Measurements from ENCODE around the gene ABCA9. TPM values are rescaled to one million over a fixed set of nuclear protein-coding genes. Genes with fewer than 3 reads are reported as not detected.
A peak's percentile ranks its signal among the peaks of the same experiment; 100 is the strongest.

Gene ABCA9
- total and polyA plus RNA-seq, 2 experiments from 2014 or later = not detected

GRCh38 chr17:69043098-69043734 lies 17.5 kb downstream of the ABCA9 start:
- H3K27me3 Mint-ChIP-seq (ENCODE audit: insufficient read depth, low read depth, poor library complexity) = peaks cover 2% of the 10 kb centered on the region
- no peaks in the 10 kb centered on the region for H3F3A ChIP-seq (replicated peaks; ENCODE audit: low read depth)
- no peak for TF ChIP-seq STAT1 (IDR thresholded peaks at IDR 0.05; ENCODE audit: unreplicated experiment)
- no peak for TF ChIP-seq CREB1 (CRISPR knock-in tag; IDR thresholded peaks at IDR 0.05; ENCODE audit: low read depth)
- no peak for TF ChIP-seq REST (IDR thresholded peaks at IDR 0.05; ENCODE audit: unreplicated experiment)
- TF ChIP-seq JUNB (IDR thresholded peaks at IDR 0.05; ENCODE audit: unreplicated experiment) = no peak
- no peaks in the 10 kb centered on the region for H3K9me3 Mint-ChIP-seq
- no peaks in the 10 kb centered on the region for H3K79me2 ChIP-seq (replicated peaks; ENCODE audit: insufficient read depth)
- no peaks in the 10 kb centered on the region for H3K4me1 Mint-ChIP-seq
- H3K9me2 ChIP-seq (ENCODE audit: insufficient read depth) = no peaks in the 10 kb centered on the region
- no peaks in the 10 kb centered on the region for H3K27me3 ChIP-seq (ENCODE audit: insufficient read depth)
- no peaks in the 10 kb centered on the region for H3K4me1 ChIP-seq (ENCODE audit: insufficient read depth)
- H3K4me2 ChIP-seq = no peak overlapping the region
- DNase-seq (ENCODE audit: low spot score) = no peak
- H3K36me3 Mint-ChIP-seq (ENCODE audit: low read depth) = no peaks in the 10 kb centered on the region
- H3K27ac ChIP-seq (ENCODE audit: low read depth) = no peak overlapping the region
- no peak overlapping the region for H3K27ac Mint-ChIP-seq
- no peak for ATAC-seq
- no peak overlapping the region for H3K4me3 ChIP-seq
- H2AFZ ChIP-seq = no peak overlapping the region
- H3K4me3 Mint-ChIP-seq = no peak overlapping the region
- H4K20me1 ChIP-seq (replicated peaks; ENCODE audit: insufficient read depth) = no peaks in the 10 kb centered on the region
- no peaks in the 10 kb centered on the region for H3K36me3 ChIP-seq (ENCODE audit: insufficient read depth)

DNA sequence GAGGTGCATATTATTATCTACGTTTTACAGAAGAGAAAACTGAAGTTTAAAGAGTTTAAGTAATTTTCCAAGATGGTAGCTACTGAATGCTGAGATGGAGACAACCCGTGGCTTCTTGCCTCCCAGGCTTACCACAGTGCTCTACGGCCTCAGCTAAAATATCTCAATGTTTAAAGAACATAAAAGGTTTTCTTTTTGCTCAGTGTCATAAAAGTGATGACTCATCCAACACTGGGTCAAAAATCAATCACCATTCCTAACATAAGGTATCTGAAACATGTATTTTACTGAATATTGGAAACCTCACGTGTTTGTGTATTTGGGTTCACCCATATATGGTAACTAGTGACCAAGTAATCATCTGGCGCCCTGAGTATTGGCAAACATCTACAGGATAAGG lies 18.4 kb downstream of the ABCA9 start:
- H2AFZ ChIP-seq = no peak overlapping the region
- H3K9me2 ChIP-seq (ENCODE audit: insufficient read depth) = no peaks in the 10 kb centered on the region
- H3K4me3 Mint-ChIP-seq = no peak overlapping the region
- H3K4me1 Mint-ChIP-seq = no peaks in the 10 kb centered on the region
- H3K4me1 ChIP-seq (ENCODE audit: insufficient read depth) = no peaks in the 10 kb centered on the region
- ATAC-seq (no peak), DNase-seq (ENCODE audit: low spot score) (no peak)
- H3K36me3 ChIP-seq (ENCODE audit: insufficient read depth) = no peaks in the 10 kb centered on the region
- TF ChIP-seq ZNF114 (CRISPR knock-in tag; IDR thresholded peaks at IDR 0.05) = no peak
- peaks cover under 1% of the 10 kb centered on the region; the same call in 1 of the 3 replicates for H3K9me3 Mint-ChIP-seq
- H4K20me1 ChIP-seq (replicated peaks; ENCODE audit: insufficient read depth) = no peaks in the 10 kb centered on the region
- H3K79me2 ChIP-seq (replicated peaks; ENCODE audit: insufficient read depth) = no peaks in the 10 kb centered on the region
- no peak overlapping the region for H3K4me3 ChIP-seq
- no peaks in the 10 kb centered on the region for H3K27me3 ChIP-seq (ENCODE audit: insufficient read depth)
- no peak overlapping the region for H3K4me2 ChIP-seq
- no peaks in the 10 kb centered on the region for H3F3A ChIP-seq (replicated peaks; ENCODE audit: low read depth)
- H3K36me3 Mint-ChIP-seq (ENCODE audit: low read depth) = no peaks in the 10 kb centered on the region
- peaks cover under 1% of the 10 kb centered on the region for H3K27me3 Mint-ChIP-seq (ENCODE audit: insufficient read depth, low read depth, poor library complexity)
- H3K27ac Mint-ChIP-seq = no peak overlapping the region
- H3K27ac ChIP-seq (ENCODE audit: low read depth) = no peak overlapping the region

GRCh38 chr17:69031839-69032238 lies 28.9 kb downstream of the ABCA9 start:
- Histone ChIP-seq H3K27me3 (ENCODE audit: insufficient read depth) (no peaks in the 10 kb centered on the region), H3K4me3 (no peak overlapping the region), H3K36me3 (ENCODE audit: insufficient read depth) (no peaks in the 10 kb centered on the region), H4K20me1 (replicated peaks; ENCODE audit: insufficient read depth) (no peaks in the 10 kb centered on the region), H3K79me2 (replicated peaks; ENCODE audit: insufficient read depth) (no peaks in the 10 kb centered on the region), H3K4me2 (no peak overlapping the region), H3K4me1 (ENCODE audit: insufficient read depth) (no peaks in the 10 kb centered on the region), H3K27ac (ENCODE audit: low read depth) (no peak overlapping the region), H2AFZ (peak overlapping the region; percentile 49; the same call in 1 of the 2 replicates), H3K9me2 (ENCODE audit: insufficient read depth) (peaks cover 3% of the 10 kb centered on the region; the same call in 1 of the 2 replicates), H3F3A (replicated peaks; ENCODE audit: low read depth) (no peaks in the 10 kb centered on the region)
- H3K27ac Mint-ChIP-seq = no peak overlapping the region
- no peaks in the 10 kb centered on the region for H3K27me3 Mint-ChIP-seq (ENCODE audit: insufficient read depth, low read depth, poor library complexity)
- no peak overlapping the region for H3K4me3 Mint-ChIP-seq
- DNase-seq (ENCODE audit: low spot score) (no peak), ATAC-seq (no peak)
- H3K9me3 Mint-ChIP-seq = no peaks in the 10 kb centered on the region; the same call in 1 of the 3 replicates
- H3K36me3 Mint-ChIP-seq (ENCODE audit: low read depth) = no peaks in the 10 kb centered on the region
- H3K4me1 Mint-ChIP-seq = no peaks in the 10 kb centered on the region
- TF ChIP-seq JUNB (IDR thresholded peaks at IDR 0.05; ENCODE audit: unreplicated experiment) = no peak
- TF ChIP-seq ZNF114 (CRISPR knock-in tag; IDR thresholded peaks at IDR 0.05) = no peak
- TF ChIP-seq ZNF331 (CRISPR knock-in tag; IDR thresholded peaks at IDR 0.05; ENCODE audit: low read depth) = no peak
- TF ChIP-seq, protein P1, sequence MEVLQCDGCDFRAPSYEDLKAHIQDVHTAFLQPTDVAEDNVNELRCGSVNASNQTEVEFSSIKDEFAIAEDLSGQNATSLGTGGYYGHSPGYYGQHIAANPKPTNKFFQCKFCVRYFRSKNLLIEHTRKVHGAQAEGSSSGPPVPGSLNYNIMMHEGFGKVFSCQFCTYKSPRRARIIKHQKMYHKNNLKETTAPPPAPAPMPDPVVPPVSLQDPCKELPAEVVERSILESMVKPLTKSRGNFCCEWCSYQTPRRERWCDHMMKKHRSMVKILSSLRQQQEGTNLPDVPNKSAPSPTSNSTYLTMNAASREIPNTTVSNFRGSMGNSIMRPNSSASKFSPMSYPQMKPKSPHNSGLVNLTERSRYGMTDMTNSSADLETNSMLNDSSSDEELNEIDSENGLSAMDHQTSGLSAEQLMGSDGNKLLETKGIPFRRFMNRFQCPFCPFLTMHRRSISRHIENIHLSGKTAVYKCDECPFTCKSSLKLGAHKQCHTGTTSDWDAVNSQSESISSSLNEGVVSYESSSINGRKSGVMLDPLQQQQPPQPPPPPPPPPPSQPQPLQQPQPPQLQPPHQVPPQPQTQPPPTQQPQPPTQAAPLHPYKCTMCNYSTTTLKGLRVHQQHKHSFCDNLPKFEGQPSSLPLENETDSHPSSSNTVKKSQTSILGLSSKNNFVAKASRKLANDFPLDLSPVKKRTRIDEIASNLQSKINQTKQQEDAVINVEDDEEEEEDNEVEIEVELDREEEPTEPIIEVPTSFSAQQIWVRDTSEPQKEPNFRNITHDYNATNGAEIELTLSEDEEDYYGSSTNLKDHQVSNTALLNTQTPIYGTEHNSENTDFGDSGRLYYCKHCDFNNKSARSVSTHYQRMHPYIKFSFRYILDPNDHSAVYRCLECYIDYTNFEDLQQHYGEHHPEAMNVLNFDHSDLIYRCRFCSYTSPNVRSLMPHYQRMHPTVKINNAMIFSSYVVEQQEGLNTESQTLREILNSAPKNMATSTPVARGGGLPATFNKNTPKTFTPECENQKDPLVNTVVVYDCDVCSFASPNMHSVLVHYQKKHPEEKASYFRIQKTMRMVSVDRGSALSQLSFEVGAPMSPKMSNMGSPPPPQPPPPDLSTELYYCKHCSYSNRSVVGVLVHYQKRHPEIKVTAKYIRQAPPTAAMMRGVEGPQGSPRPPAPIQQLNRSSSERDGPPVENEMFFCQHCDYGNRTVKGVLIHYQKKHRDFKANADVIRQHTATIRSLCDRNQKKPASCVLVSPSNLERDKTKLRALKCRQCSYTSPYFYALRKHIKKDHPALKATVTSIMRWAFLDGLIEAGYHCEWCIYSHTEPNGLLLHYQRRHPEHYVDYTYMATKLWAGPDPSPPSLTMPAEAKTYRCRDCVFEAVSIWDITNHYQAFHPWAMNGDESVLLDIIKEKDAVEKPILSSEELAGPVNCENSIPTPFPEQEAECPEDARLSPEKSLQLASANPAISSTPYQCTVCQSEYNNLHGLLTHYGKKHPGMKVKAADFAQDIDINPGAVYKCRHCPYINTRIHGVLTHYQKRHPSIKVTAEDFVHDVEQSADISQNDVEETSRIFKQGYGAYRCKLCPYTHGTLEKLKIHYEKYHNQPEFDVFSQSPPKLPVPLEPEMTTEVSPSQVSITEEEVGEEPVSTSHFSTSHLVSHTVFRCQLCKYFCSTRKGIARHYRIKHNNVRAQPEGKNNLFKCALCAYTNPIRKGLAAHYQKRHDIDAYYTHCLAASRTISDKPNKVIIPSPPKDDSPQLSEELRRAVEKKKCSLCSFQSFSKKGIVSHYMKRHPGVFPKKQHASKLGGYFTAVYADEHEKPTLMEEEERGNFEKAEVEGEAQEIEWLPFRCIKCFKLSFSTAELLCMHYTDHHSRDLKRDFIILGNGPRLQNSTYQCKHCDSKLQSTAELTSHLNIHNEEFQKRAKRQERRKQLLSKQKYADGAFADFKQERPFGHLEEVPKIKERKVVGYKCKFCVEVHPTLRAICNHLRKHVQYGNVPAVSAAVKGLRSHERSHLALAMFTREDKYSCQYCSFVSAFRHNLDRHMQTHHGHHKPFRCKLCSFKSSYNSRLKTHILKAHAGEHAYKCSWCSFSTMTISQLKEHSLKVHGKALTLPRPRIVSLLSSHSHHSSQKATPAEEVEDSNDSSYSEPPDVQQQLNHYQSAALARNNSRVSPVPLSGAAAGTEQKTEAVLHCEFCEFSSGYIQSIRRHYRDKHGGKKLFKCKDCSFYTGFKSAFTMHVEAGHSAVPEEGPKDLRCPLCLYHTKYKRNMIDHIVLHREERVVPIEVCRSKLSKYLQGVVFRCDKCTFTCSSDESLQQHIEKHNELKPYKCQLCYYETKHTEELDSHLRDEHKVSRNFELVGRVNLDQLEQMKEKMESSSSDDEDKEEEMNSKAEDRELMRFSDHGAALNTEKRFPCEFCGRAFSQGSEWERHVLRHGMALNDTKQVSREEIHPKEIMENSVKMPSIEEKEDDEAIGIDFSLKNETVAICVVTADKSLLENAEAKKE (CRISPR knock-in tag; IDR thresholded peaks at IDR 0.05) = no peak
